PC-3 (cell line): ENCODE results near the gene HIVEP3.

Source experiments
- CTCF ChIP-seq: fragments of 300-600 bp; sonication (generic); conservative IDR thresholded peaks from 2 replicates; pipeline ENCODE4 v1.5.1; 2017; ENCODE audit warnings: antibody characterized with exemption, low read depth, mild to moderate bottlenecking, low read length
- EZH2phosphoT487 ChIP-seq: fragments of 300-600 bp; sonication (generic); IDR thresholded peaks from 2 replicates; pipeline ENCODE4 v1.6.1; 2018; ENCODE audit warnings: mild to moderate bottlenecking, antibody characterized with exemption, low read length, borderline replicate concordance

- TF ChIP-seq EZH2phosphoT487 (no peak), CTCF (no peak)
These were observed 24.5 kb downstream of the HIVEP3 start for GRCh38 chr1:41894101-41894807.
